GM08714 (cell line): ENCODE measurements around the gene NCKAP5.

Source experiments
- H3K4me3 ChIP-seq: fragments of 200-500 bp; sonication (Bioruptor generic); 2 replicates; pipeline ENCODE4 v1.5.1; 2014; ENCODE audit warnings: mild to moderate bottlenecking, low read length, inconsistent platforms
- ZNF274 ChIP-seq: IDR thresholded peaks from 2 replicates; pipeline ENCODE4 v1.6.1; 2012; ENCODE audit warnings: mild to moderate bottlenecking, low read depth, low read length

NCKAP5 gene

GRCh38 chr2:133039531-133039930 lies 528.7 kb downstream of the NCKAP5 start:
- TF ChIP-seq ZNF274: no peak
- no peak overlapping the region for H3K4me3 ChIP-seq

- no peak for TF ChIP-seq ZNF274
- H3K4me3 ChIP-seq: no peak overlapping the region
These were observed 541.6 kb downstream of the NCKAP5 start for GRCh38 chr2:133026536-133027177.

GRCh38 chr2:133025004-133025403 lies 543.3 kb downstream of the NCKAP5 start:
- H3K4me3 ChIP-seq: no peak overlapping the region
- no peak for TF ChIP-seq ZNF274

- no peak for TF ChIP-seq ZNF274
- H3K4me3 ChIP-seq: no peak overlapping the region
These were observed 555.2 kb downstream of the NCKAP5 start for GRCh38 chr2:133012847-133013734.

GRCh38 chr2:133004623-133005022 lies 563.6 kb downstream of the NCKAP5 start:
- no peak for TF ChIP-seq ZNF274
- H3K4me3 ChIP-seq: no peak overlapping the region

GRCh38 chr2:132999421-132999820 lies 568.8 kb downstream of the NCKAP5 start:
- H3K4me3 ChIP-seq: no peak overlapping the region
- no peak for TF ChIP-seq ZNF274

GRCh38 chr2:132998221-132998620 lies 570.0 kb downstream of the NCKAP5 start:
- TF ChIP-seq ZNF274: no peak
- no peak overlapping the region for H3K4me3 ChIP-seq

- no peak overlapping the region for H3K4me3 ChIP-seq
- TF ChIP-seq ZNF274: no peak
These were observed 576.7 kb downstream of the NCKAP5 start for GRCh38 chr2:132991471-132992045.

GRCh38 chr2:132984731-132985130 lies 583.5 kb downstream of the NCKAP5 start:
- TF ChIP-seq ZNF274: no peak

GRCh38 chr2:132980304-132980703 lies 588.0 kb downstream of the NCKAP5 start:
- no peak for TF ChIP-seq ZNF274
- no peak overlapping the region for H3K4me3 ChIP-seq

More at GRCh38 chr2:132984731-132985130, 583.5 kb downstream of the NCKAP5 start:
- no peak overlapping the region for H3K4me3 ChIP-seq

- H3K4me3 ChIP-seq: no peak overlapping the region
- no peak for TF ChIP-seq ZNF274
These were observed 588.7 kb downstream of the NCKAP5 start for GRCh38 chr2:132979339-132980093.

GRCh38 chr2:132978840-132979239 lies 589.4 kb downstream of the NCKAP5 start:
- no peak for TF ChIP-seq ZNF274
- H3K4me3 ChIP-seq: no peak overlapping the region

GRCh38 chr2:132977812-132978529 lies 590.3 kb downstream of the NCKAP5 start:
- no peak for TF ChIP-seq ZNF274

More at GRCh38 chr2:132977812-132978529, 590.3 kb downstream of the NCKAP5 start:
- no peak overlapping the region for H3K4me3 ChIP-seq
